GM18508 (cell line): Measurements from ENCODE around the gene CYP46A1.

Experiments used
- ATAC-seq: cut with Tn5 transposase; IDR thresholded peaks from one replicate; pipeline ENCODE4 v1.9.1; 2021; ENCODE audit warnings: moderate number of reproducible peaks; ENCODE audit not compliant: insufficient read depth, unreplicated experiment

Gene CYP46A1

DNA sequence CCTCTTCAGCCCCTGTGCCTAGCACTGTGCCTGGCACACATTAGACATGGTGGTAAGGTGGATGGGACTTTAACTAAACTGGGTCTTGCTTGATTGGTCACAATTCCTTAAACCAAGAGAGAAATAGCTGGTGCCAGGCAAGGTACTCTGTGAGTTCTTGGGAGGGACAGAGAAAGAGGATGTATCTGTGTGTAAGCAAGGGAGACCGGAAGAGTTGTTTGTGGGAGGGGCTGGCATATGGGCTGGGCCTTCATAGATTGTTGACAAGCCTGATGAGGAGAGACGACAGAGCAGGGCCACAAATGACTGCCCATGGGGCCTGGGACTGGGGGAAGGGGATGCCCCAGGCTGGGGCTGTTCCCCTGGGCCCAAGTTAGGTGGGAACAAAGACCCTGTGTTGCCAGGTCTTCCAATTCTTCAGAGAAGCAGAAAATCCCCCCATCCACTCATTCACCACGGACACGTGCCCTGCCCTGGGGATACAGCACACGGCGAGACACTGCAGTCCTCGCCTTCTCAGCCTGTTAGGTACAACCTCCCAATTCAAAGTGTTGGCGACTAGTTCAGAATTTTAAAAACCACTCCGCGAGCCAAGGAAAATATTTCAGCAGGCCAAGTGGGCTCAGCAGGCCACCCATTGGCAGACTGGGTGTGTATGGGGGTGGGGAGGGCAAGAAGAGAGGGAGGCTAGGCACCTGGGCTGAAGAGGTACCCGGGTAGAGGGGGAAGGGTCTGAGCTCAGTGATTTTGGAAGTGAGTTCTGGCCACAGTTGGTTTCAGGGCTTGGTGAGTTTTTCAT is 11.4 kb upstream of the CYP46A1 start:
- no peak for ATAC-seq

DNA sequence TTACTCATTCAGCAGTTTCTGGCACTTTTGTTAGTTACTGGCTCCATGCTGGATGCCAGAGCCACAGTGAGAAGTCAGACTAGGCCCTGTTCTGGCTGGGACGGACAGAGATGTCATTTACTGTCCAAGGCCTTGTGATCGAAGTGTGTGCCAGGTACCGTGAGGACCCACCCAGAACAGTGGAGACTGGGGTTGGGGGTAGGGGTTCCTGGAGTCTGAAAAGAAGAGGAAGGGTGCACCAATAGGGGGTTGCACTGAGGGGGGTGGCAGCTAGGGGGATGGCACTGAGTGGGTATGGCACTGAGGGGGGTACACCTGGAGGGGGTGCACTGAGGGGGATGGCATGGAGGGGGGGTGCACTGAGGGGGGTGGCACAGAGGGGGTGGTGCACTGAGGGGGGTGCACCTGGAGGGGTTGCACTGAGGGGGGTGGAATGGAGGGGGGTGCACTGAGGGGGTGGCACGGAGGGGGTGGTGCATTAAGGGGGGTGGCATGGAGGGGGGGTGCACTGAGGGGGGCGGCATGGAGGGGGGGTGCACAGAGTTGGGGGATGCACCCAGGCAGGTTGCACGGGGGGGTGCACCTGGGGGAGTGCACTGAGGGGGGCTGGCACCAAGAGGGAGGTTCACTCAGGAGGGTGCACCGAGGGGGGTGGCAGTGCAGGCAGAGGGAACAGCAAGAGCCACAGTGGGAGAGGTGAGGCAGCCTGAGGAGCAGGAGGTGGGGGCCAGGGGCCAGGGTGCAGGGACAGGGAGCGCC is 10.6 kb upstream of the CYP46A1 start:
- ATAC-seq: no peak

DNA sequence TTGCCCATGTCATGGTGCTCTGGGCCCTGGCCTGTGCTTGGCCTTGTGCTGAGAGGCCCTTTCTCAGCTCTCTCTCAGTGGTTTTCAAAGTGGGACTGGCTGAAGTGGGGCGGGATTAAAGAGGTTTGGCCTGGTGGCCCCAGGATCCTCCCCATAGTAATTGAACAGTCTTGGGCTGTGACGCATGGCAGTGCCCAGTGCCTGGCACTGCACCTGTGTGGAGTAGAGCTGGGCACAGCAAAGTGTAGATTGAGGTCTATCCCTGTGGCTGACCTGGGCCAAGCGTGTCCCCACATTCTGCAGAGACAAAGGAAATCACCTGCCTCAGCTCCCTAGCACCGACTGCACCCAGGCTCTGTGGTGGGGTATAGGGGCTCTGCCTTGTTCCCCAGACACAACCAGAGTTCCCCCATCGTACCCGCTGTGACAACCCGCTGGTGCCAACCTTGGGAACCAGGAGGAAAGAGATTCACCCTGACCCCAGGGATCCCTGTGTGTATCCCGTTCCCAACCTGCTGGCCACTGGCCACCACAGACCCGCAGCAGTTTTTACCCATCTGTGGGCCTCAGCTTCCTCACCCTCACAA is 9.9 kb upstream of the CYP46A1 start:
- no peak for ATAC-seq

DNA sequence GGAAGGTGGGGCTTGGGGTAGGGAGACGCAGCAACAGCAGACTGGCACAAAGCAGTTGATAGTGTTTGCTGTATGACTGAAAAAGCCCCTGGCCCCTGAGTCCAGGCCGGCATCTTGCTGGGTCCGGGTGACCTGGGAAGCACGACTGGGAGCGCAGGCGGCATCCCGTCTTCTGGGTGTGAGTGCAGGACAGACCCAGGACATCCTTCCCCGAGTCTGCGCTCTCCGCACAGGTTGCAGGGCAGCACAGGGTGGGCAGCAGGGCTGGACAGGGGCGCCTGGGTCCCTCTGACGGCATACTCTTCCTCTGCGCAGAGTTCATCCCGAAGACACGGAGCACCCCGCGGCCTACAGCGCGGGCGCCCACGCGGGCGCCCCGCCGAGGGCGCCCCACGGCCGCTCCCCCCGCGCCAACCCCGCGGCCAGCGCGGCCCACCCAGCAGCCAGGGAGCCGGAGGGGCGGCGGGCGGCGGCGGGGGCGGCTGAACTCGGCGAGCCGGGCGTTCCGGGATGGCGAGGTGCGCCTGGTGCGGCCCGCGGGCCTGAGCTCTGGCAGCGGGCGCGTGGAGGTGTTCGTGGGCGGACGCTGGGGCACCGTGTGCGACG is 9.2 kb upstream of the CYP46A1 start:
- ATAC-seq: no peak

DNA sequence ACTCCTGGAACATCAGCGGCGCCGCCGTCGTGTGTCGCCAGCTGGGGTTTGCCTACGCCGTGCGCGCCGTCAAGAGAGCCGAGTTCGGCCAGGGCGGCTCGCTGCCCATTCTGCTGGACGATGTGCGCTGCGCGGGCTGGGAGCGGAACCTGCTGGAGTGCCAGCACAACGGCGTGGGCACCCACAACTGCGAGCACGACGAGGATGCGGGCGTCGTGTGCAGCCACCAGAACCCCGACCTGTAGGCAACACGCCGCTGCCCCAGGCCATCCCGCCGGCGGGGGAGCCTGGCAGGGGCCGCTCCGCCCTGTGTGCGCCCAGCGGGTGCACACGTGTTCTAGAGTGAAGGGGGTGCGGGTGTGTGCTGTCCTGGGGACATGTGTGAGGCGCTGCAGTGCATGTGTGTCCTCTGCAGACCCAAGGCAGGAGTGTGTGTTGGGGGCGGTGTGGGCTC is 8.7 kb upstream of the CYP46A1 start:
- ATAC-seq: no peak

DNA sequence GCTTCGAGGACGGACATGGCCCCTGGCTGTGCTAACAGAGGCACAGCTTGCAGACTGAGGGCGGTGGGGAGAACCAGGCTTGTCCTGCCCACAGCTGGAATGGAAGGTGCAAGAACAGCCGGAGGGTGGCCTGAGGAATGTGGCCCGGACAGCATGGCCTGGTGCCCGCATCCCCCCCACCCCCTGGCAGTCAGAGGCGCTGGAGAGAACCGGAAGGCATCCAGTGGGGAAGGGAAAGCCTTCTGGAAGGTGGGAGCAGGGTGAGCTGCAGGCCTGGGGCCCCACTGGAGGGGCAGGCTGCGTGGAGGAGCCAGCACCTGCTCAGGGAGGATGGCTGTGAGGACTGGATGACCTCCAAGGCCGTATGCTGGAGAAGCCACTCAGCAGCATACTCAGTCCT is 8.1 kb upstream of the CYP46A1 start:
- ATAC-seq: no peak

DNA sequence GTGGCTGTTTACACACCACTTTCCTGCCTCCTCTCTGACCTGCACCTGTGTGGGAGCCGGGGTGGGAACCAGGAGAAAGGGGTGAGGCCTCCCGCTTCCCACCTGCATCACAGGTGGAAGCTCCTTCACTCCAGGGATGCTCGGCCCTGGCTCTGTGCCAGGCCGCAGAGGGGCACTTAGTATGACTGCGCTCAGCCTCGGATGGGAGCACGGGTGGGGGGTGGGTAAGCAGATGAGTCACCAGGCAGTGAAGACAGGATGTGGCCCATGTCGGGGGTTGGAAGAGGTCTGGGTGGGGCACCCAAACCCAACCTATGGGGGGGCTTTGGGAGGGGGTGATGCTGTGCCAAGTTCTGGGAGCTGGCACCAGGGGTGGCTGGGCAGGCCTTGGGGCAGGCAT is 7.4 kb upstream of the CYP46A1 start:
- ATAC-seq: no peak

DNA sequence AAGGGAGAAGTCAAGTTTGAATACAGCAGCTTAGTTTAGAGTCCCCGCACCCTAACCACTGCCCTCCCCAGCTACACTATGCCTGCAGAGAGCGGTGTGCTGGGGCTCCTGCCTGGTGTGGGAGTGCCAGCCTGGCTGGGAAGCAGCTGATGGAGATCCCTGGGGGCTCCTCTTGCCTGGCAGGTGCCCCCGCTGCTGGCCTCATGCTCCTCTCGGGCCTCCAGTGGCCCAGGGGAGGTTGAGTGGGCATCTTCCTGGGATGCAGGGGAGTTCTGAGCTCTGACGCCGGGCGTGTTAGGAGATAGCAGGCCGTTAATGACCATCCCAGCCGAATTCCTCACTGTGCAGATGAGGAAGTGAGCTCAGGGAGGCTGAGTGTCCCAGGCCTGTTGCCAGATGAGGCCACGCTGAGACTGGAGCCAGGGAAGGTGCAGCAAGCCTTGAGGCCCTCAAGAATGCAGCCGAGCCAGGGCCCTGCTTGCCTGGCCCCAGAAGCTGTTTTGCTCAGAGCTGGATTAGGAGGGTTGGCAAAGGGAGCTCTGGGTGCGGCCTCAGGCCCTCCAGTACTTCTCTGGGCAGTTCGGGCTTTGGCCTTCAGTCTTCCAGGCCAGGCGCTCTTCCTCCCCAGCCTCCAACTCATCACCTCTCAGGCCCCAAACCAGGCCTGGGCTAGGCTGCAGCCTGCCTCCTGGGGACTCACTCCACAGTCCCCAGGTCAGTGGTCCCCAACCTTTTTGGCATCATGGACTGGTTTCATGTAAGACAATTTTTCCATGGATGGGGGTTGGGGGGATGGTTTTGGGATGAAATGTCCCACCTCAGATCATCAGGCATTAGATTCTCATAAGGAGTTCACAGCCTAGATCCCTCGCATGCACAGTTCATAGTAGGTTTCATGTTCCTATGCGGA is 6.6 kb upstream of the CYP46A1 start:
- no peak for ATAC-seq

DNA sequence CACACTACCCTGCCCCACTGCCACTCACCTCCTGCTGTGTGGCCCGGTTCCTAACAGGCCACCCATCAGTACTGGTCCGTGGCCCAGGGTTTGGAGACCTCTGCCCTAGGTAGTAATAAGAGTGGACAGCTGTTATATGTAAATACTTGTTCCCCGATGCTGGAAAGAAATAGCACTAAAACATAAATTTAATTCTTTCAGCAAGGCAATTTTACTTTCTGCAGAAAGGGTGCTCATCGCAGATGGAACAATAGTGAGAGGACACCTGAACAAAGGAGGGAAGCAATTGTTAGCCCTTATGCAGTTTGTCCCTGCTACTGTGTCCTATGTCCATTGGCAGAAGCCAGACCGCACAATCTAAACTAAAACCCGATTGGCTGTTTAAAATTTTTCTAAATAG is 5.9 kb upstream of the CYP46A1 start:
- no peak for ATAC-seq

DNA sequence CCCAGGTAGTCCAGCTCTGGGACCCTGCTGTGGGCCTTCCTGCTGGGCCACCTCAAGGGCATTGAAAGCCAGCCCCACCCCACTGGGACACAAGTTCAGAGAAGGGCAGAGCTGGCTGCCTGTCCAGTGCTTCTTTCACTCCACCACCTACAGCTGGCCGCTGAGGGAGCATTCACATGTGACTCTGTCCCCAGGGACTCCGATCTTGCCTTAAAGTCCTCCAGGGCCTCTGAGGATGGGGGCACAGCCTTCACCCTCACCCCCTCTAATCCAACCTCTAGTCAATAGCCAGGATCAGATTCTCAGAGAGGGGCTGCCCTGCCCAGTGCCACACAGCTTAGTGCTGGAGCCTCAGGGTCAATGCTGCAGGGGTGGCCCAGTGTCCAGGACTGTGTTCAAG is 5.0 kb upstream of the CYP46A1 start:
- ATAC-seq: no peak

DNA sequence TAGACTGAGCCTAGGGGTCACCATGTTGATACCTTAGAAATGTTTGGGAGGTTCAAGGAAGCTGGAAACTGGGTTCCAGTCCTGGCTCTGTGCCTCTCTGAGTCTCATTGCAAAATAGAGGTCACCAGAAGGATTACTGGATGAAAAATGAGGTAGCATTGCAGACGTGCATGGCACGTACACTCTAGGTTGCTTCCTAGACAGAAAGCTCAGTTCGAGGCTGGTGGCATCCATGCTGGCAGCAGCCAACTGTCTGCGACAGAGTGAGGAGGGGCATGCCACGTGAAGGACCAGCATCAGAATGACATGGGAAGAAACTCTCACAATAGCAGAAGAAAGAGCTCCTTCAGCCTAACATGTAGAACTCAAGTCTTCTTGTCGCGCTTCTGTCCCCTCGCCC is 4.6 kb upstream of the CYP46A1 start:
- no peak for ATAC-seq

DNA sequence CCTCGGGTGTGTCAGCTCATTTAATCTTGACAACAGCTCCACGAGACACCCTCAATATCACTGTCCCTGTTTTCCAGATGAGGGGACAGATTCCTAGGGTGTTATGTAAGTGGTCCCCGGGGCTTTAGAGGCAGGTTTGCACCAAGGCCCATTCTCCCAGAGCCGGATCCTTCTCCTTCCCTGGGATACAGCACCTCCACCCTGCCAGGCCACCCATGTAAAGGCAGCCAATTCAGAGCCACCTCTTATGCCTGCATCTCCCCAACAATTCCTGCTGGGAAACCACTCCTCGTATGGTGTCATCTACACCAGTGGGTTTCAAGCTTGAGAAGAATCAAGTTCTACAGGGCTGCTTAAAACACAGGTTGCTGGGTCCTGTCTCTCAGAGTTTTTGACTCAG is 4.1 kb upstream of the CYP46A1 start:
- no peak for ATAC-seq

DNA sequence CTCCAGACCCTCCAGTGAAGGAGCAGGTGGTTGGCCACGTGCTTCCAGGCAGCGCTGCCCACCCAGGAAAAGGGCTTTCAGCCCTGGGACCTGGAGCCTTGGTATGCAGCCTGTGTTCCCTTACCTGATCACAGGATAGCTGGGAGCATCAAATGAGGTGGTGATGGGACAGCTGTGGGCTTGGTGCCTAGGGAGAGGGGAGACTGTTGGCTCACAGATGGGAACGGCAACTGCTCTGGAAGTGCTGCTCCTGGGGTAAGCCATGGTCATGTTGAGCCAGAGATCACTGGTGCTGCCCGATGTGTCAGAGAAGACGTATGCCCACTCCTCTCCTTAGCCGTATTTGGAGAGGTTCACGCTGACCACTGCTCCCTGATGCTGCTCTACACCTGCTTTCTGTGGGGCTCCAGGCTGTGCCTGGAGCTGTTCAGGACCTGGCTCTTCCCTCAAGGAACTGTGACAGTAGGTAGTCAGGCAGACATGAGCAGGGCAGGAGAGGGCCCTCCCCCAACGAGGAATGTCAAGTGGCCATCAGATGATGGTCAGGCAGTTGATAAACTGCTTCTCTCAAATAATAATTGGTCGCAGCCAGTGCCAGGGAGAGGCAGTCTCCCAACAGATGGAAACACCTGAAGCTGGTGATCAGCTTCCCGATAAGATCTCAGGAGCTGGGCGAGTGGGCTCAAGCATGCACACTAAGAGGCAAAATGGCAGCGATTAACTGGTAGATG is 2.8 kb upstream of the CYP46A1 start:
- no peak for ATAC-seq

DNA sequence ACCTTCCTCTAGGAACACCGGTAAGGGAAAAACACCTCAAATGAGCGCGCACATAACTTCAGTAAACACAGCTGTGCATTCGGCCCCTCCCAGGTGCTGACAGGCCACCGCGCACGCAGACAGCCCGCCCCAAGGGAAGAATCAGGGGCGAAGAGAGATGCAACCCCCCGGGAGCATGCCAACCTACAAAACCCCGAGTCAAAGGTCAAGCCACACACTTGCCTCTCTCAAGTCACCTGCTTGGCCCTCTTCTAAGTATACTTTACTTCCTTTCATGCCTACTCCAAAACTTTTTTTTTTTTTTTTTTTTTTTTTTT is 2.3 kb upstream of the CYP46A1 start:
- ATAC-seq: no peak

DNA sequence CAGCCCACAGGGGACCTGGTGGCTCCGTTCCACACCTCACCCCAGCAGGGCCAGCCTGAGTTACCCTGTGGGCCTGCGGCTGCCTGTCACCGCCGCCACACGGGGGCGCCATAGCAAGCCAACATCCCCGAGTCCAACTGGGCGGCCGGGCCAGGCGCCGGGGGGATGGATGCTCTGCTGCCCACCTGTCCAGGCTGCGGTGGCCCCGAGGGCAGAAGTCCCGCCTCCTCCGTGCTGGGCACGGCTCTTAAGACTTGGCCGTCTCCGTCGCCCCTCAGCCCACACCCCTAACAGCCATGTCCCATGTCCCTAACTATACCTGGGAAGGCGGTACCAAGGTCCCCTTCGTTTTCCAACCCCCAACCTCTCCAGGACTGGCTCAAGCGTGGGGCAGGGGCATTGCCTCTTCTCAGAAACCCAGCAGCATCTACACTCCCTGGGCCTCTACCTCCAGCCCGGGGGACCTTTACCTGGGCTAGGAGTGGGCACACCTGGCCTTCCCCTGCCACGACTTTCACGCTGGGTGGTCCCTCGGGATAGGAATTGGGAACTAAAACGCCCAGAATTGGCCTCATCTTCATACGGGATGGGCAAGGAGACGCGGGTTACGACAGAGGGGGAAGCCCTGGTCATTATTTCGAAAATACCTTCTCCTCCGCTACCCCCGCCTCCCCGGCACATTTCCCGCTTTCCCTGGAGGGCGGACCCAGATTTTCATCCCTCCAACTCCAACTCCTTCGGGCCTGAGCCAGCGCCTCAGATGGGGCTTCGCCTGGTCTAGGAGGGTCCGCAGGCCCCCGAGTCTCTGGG is 1.1 kb upstream of the CYP46A1 start:
- ATAC-seq: peak; percentile 32

DNA sequence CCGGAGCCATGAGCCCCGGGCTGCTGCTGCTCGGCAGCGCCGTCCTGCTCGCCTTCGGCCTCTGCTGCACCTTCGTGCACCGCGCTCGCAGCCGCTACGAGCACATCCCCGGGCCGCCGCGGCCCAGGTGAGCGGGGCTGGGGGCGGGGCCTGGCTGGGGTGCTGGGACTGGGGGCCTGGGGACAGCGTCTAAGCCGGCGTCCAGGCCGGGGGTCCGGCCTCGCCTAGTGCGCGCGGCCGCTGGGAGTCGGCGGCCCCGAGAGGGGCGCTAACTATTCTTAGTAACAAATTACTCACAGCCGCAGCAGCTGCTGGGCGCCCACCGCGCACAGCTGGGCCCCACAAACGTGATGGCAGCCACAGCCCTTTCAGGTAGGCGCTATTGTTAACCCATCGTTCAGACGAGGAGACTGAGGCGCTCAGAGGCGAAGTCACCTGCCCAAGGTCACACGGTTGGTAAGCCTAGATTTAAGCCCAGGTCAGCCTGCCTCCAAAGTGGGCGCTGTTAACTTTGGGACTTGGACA is 374 bp downstream of the CYP46A1 start:
- ATAC-seq: peak; percentile 18

DNA sequence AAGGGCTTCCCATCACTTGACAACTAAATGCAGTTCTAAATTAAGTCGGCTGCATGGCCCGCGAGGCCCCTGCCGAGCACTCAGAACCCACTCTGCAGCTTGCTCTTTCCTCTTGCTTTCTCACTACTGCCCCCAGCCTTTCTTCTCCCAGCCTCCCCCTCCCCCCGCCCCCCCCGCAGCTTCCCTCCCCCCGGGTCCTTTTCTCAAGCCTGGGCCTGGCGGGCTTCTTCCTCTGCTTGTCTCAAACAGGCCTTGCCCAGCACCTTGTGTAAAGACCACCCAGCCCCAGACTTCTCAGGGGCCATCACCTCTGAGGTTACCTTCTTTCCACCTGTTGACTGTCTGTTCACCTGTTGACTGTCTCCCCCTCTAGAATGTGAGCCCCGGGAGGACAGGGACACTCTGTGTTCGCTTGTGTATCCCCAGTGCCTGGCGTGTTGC is 1.1 kb downstream of the CYP46A1 start:
- ATAC-seq: no peak

DNA sequence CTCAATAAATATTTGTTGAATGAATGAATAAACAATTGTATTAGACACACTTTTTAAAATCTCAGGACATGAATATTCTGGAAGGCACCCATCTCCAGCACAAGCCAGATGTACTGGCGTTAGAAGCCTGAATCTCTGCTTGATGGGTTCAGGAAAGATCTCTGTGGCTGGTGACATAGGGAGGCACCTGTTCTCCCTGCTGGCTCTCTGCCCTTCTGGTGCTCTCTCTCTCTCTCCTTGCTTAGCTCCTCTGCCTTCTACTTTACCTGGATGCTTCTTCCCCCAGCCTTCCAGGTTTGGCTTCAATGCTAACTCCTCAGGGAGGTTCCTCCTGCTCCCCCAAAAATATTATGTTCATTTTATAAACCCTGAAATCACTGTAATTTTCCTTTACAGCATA is 1.5 kb downstream of the CYP46A1 start:
- no peak for ATAC-seq
